BJ (cell line): Measurements from ENCODE around the gene TPM4. TPM values are rescaled to one million over a fixed set of nuclear protein-coding genes. Genes with fewer than 3 reads are reported as not detected.
"Not testable (repeated sequence)": the region's sequence is repeated elsewhere in the genome, so short reads cannot be mapped to it uniquely, and the experiment has no call there.

Source experiments
- CTCF ChIA-PET: fragments of 350-600 bp; formaldehyde crosslinking; extraction: SDS; loops from one replicate; lab custom pipeline; 2021; ENCODE audit warnings: antibody characterized with exemption, inconsistent platforms; lab: Yijun Ruan, JAX
- POLR2A ChIA-PET: fragments of 300-600 bp; sonication (Branson Sonifier 250); formaldehyde crosslinking; extraction: SDS; loops from one replicate; lab custom pipeline; 2021; ENCODE audit warnings: antibody characterized with exemption; lab: Charles Lee
- DNase-seq: peaks from one replicate; pipeline ENCODE4 v3.0.0-alpha.2; 2011; ENCODE audit warnings: low read depth
- H3K27me3 ChIP-seq: 2 replicates; pipeline ENCODE4 v1.6.0; 2011; ENCODE audit warnings: low read length; ENCODE audit not compliant: control insufficient read depth, insufficient read depth
- H3K36me3 ChIP-seq: 2 replicates; pipeline ENCODE4 v1.5.1; 2011; ENCODE audit warnings: low read length; ENCODE audit not compliant: control insufficient read depth, insufficient read depth
- H3K4me3 ChIP-seq: 2 replicates; pipeline ENCODE4 v1.5.1; 2011; ENCODE audit warnings: low read depth, mild to moderate bottlenecking, control low read depth, low read length
- CTCF ChIP-seq: IDR thresholded peaks from 2 replicates; pipeline ENCODE4 v1.5.1; 2011; ENCODE audit warnings: low read depth, mild to moderate bottlenecking, control low read depth, inconsistent platforms, low read length, moderate library complexity; ENCODE audit not compliant: insufficient read depth
- polyA plus RNA-seq: library from polyadenylated mRNA; depleted of rRNA; stranded (reverse); fragments of >200 nt; gene quantifications from 2 replicates; pipeline ENCODE4 v1.2.3, GENCODE V29; 2011

Gene TPM4
- polyA plus RNA-seq, 1 experiment = 942 TPM

GRCh38 chr19:16098416-16098768 lies 22.1 kb downstream of the TPM4 start:
- no peak for TF ChIP-seq CTCF
- CTCF ChIA-PET = interaction anchor here (1.4 to 2.4 kb wide), 2 partner anchors 36 to 58 kb away, joined by 3 to 7 read pairs; no protein-coding TSS in a partner anchor
- peaks cover 39% of the 10 kb centered on the region for H3K36me3 ChIP-seq
- DNase-seq = no peak
- no peak overlapping the region for H3K4me3 ChIP-seq
- POLR2A ChIA-PET = no interaction called here
- H3K27me3 ChIP-seq = no peaks in the 10 kb centered on the region

- Histone ChIP-seq H3K36me3 (peaks cover 39% of the 10 kb centered on the region), H3K27me3 (no peaks in the 10 kb centered on the region), H3K4me3 (no peak overlapping the region)
- DNase-seq = no peak
- POLR2A ChIA-PET = no interaction called here
- CTCF ChIA-PET = interaction anchor here (1.1 to 2.4 kb wide), 4 partner anchors 10 to 58 kb away, joined by 3 to 7 read pairs (median 3); no protein-coding TSS in a partner anchor
- no peak for TF ChIP-seq CTCF
Measured at GRCh38 chr19:16098821-16099220, 22.5 kb downstream of the TPM4 start.

GRCh38 chr19:16099314-16099965 lies 23.1 kb downstream of the TPM4 start:
- CTCF ChIA-PET = interaction anchor here (1.1 to 2.4 kb wide), 5 partner anchors 10 to 59 kb away, joined by 3 to 7 read pairs (median 3); no protein-coding TSS in a partner anchor
- H3K27me3 ChIP-seq, DNase-seq, H3K4me3 ChIP-seq, POLR2A ChIA-PET: not testable (repeated sequence)
- H3K36me3 ChIP-seq = peaks cover 39% of the 10 kb centered on the region

- H3K4me3 ChIP-seq = no peak overlapping the region
- no peak for TF ChIP-seq CTCF
- H3K27me3 ChIP-seq = no peaks in the 10 kb centered on the region
- ChIA-PET CTCF (interaction anchor here (1.1 to 1.6 kb wide), 2 partner anchors 9 to 10 kb away, joined by 3 read pairs; no protein-coding TSS in a partner anchor), POLR2A (no interaction called here)
- DNase-seq = no peak
- peaks cover 31% of the 10 kb centered on the region for H3K36me3 ChIP-seq
Measured at GRCh38 chr19:16100524-16100923, 24.2 kb downstream of the TPM4 start.

- H3K4me3 ChIP-seq = no peak overlapping the region
- no peaks in the 10 kb centered on the region for H3K27me3 ChIP-seq
- H3K36me3 ChIP-seq = peaks cover 10% of the 10 kb centered on the region
- DNase-seq = no peak
- TF ChIP-seq CTCF = no peak
- POLR2A ChIA-PET = no interaction called here
- CTCF ChIA-PET = no interaction called here
Measured at GRCh38 chr19:16104722-16105121, 28.4 kb downstream of the TPM4 start.
